Ascending aorta (tissue), 2 donors: ENCODE data around the gene CASKIN1. TPM values are rescaled to one million over a fixed set of nuclear protein-coding genes. Genes with fewer than 3 reads are reported as not detected.

Experiments used
- DNase-seq, 2 donors: peaks; one replicate each; pipeline ENCODE4 v3.0.0-alpha.2; 2019; ENCODE audit warnings: low spot score in 2 of 2
- H3K27ac ChIP-seq, 2 donors: fragments of 200-600 bp; sonication (generic); one replicate each; pipeline ENCODE4 v1.5.1; 2016 to 2017; ENCODE audit warnings: mild to moderate bottlenecking in 1 of 2
- H3K27me3 ChIP-seq: fragments of 200-600 bp; sonication (generic); one replicate; pipeline ENCODE4 v1.5.1; 2017
- H3K36me3 ChIP-seq, 2 donors: fragments of 200-600 bp; sonication (generic); one replicate each; pipeline ENCODE4 v1.5.1; 2016
- H3K4me1 ChIP-seq, 2 donors: fragments of 200-600 bp; sonication (generic); one replicate each; pipeline ENCODE4 v1.5.1; 2016 to 2017; ENCODE audit warnings: mild to moderate bottlenecking in 1 of 2
- H3K4me3 ChIP-seq, 2 donors: fragments of 200-600 bp; sonication (generic); one replicate each; pipeline ENCODE4 v1.5.1; 2016 to 2017; ENCODE audit warnings: mild to moderate bottlenecking in 1 of 2
- H3K9me3 ChIP-seq, 2 donors: fragments of 200-600 bp; sonication (generic); one replicate each; pipeline ENCODE4 v1.5.1; 2016
- CTCF ChIP-seq, 3 experiments: fragments of 200-600 bp in 2 of 3; fragments of 450-650 bp in 1 of 3; sonication (generic) in 2 of 3; IDR thresholded peaks; one replicate each; pipeline ENCODE4 v1.5.1; 2016 to 2019; ENCODE audit warnings: antibody characterized with exemption in 3 of 3, mild to moderate bottlenecking in 1 of 3, moderate library complexity in 1 of 3
- intact Hi-C: fragments of 100-400 bp; cut with DNase I; formaldehyde crosslinking; loops from one replicate; pipeline ENCODE4 v1.15.1; 2023
- total RNA-seq: library from RNA; depleted of rRNA; stranded (reverse); fragments of >200 nt; gene quantifications from one replicate; pipeline ENCODE4 v1.1.0, GENCODE V29; 2016

The CASKIN1 gene
- total RNA-seq, 1 donor from 2014 or later = not detected

DNA sequence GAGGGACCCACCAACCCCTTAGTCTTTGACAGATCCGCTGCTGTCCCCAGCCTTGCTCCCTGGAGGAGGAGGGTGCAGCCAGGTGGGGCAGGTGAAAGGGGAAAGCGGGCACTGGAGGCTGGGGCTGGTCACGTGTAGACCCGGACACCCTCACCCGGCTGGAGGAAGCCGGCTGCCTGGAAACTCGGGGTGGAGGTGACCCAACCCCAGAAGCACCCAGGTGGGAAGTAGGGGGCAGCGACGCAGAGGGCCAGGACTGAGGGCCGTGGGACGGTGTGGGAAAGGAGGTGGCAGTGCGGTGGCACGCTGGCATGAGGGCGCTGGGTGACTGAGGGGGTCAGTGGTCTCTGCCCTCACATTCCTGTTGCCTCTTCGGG, 38.2 kb downstream of the CASKIN1 start:
- H3K4me1 ChIP-seq = peaks cover 18 to 40% of the 10 kb centered on the region in 2 donors
- H3K27me3 ChIP-seq = no peaks in the 10 kb centered on the region
- H3K9me3 ChIP-seq = no peaks in the 10 kb centered on the region
- no peak for DNase-seq
- H3K36me3 ChIP-seq = no peaks in the 10 kb centered on the region
- H3K27ac ChIP-seq = peak overlapping the region; percentile 60 to 81
- no peak overlapping the region for H3K4me3 ChIP-seq
- intact Hi-C loops = loop anchor here (10.0 kb wide), 1 partner anchor 293 kb away; no protein-coding TSS in a partner anchor
- no peak for TF ChIP-seq CTCF (IDR thresholded peaks at IDR 0.05)

- Histone ChIP-seq H3K4me1 (peaks cover 24 to 46% of the 10 kb centered on the region in 2 donors), H3K4me3 (peak overlapping the region in 1 of 2 donors; percentile 78), H3K27me3 (no peaks in the 10 kb centered on the region), H3K9me3 (no peaks in the 10 kb centered on the region), H3K27ac (peak overlapping the region; percentile 74 to 81), H3K36me3 (no peaks in the 10 kb centered on the region)
- no peak for TF ChIP-seq CTCF (IDR thresholded peaks at IDR 0.05)
- intact Hi-C loops = loop anchor here (10.0 kb wide), 1 partner anchor 293 kb away; no protein-coding TSS in a partner anchor
- no peak for DNase-seq
Measured at GRCh38 chr16:2157480-2158261, 38.7 kb downstream of the CASKIN1 start.

DNA sequence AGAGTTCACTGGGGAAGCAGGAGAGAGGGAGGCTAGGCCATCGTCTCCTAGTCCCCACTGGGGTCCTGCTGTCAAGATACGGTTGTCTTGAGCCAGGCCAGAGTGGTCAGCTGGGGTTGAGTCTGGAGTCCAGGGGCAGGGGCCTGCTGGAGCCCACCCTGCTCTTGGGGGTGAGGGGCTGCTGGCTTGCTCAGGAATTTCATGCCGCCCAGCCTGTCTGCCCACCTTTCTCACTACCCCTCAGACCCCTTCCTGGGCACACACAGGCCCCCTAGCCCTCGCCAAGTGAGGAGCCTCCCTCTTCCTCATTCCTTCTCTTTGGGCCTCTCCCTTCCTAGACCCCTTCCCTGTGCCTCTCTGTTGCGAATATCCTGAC, 39.6 kb downstream of the CASKIN1 start:
- TF ChIP-seq CTCF (IDR thresholded peaks at IDR 0.05) = no peak
- H3K36me3 ChIP-seq = no peaks in the 10 kb centered on the region
- no peaks in the 10 kb centered on the region for H3K27me3 ChIP-seq
- peak overlapping the region; percentile 78 to 89 for H3K4me3 ChIP-seq
- no peak for DNase-seq
- no peaks in the 10 kb centered on the region for H3K9me3 ChIP-seq
- intact Hi-C loops = loop anchor here (10.0 kb wide), 1 partner anchor 292 kb away; no protein-coding TSS in a partner anchor
- H3K4me1 ChIP-seq = peaks cover 25 to 55% of the 10 kb centered on the region in 2 donors
- peak overlapping the region; percentile 74 to 81 for H3K27ac ChIP-seq

- intact Hi-C loops = loop anchor here (1.0 to 10.0 kb wide), 6 partner anchors 35 to 374 kb away; partner anchors contain the start of genes ECI1, MLST8, NDUFB10 and NUBP2
- no peak for TF ChIP-seq CTCF (IDR thresholded peaks at IDR 0.05)
- Histone ChIP-seq H3K4me3 (peak overlapping the region; percentile 78 to 89), H3K36me3 (peaks cover 0 to 6% of the 10 kb centered on the region in 2 donors), H3K27me3 (no peaks in the 10 kb centered on the region), H3K4me1 (peaks cover 25 to 61% of the 10 kb centered on the region in 2 donors), H3K27ac (peak overlapping the region; percentile 74 to 81), H3K9me3 (no peaks in the 10 kb centered on the region)
- DNase-seq = no peak
Measured at GRCh38 chr16:2155977-2156848, 40.2 kb downstream of the CASKIN1 start.

GRCh38 chr16:2155091-2155950, 41.1 kb downstream of the CASKIN1 start, which contains the start of gene TRAF7:
TRAF7 (plus strand) TSS chr16:2155782; CDS start chr16:2163921, 8,139 bp downstream.
- peak in 1 of 3 experiments; percentile 10 for TF ChIP-seq CTCF (IDR thresholded peaks at IDR 0.05)
- Histone ChIP-seq H3K27me3 (no peaks in the 10 kb centered on the region), H3K27ac (peak within 1 kb of the TSS; percentile 74 to 81), H3K36me3 (peaks cover 0 to 6% of the 10 kb centered on the region in 2 donors), H3K4me3 (peak within 1 kb of the TSS; percentile 80 to 89), H3K9me3 (no peaks in the 10 kb centered on the region), H3K4me1 (peaks cover 25 to 61% of the 10 kb centered on the region in 2 donors)
- intact Hi-C loops = loop anchor here (1.0 to 10.0 kb wide), 6 partner anchors 34 to 373 kb away; partner anchors contain the start of genes ECI1, MLST8, NDUFB10 and NUBP2
- peak; percentile 99 to 100 for DNase-seq
